ENCODE data around the gene CNST. TPM values are rescaled to one million over a fixed set of nuclear protein-coding genes. Genes with fewer than 3 reads are reported as not detected.
A peak's percentile ranks its signal among the peaks of the same experiment; 100 is the strongest.

CNST gene
- total RNA-seq, 1 donor from 2014 or later: 35.2 TPM

GRCh38 chr1:246617768-246618167, 51.5 kb downstream of the CNST start:
- no peak for DNase-seq
- Mint-ChIP-seq H3K4me1 (peaks cover 5% of the 10 kb centered on the region), H3K9me3 (no peaks in the 10 kb centered on the region), H3K36me3 (ENCODE audit: low read depth) (peaks cover 58% of the 10 kb centered on the region), H3K27ac (no peak overlapping the region), H3K27me3 (no peaks in the 10 kb centered on the region), H3K4me3 (no peak overlapping the region)
- POLR2A ChIA-PET: interaction anchor here (0.6 kb wide), 1 partner anchor 60 kb away, joined by 3 read pairs; no protein-coding TSS in a partner anchor
- no peak for TF ChIP-seq CTCF (IDR thresholded peaks at IDR 0.05)
- intact Hi-C loops (cut with micrococcal nuclease): no loop called here
- CTCF ChIA-PET: no interaction called here
- ATAC-seq (ENCODE audit: low read depth): no peak

GRCh38 chr1:246618240-246618808, 52.1 kb downstream of the CNST start:
- no peak for ATAC-seq (ENCODE audit: low read depth)
- CTCF ChIA-PET: no interaction called here
- intact Hi-C loops (cut with micrococcal nuclease): no loop called here
- Mint-ChIP-seq H3K27me3 (no peaks in the 10 kb centered on the region), H3K4me1 (no peaks in the 10 kb centered on the region), H3K36me3 (ENCODE audit: low read depth) (peaks cover 54% of the 10 kb centered on the region), H3K4me3 (no peak overlapping the region), H3K9me3 (no peaks in the 10 kb centered on the region), H3K27ac (no peak overlapping the region)
- TF ChIP-seq CTCF (IDR thresholded peaks at IDR 0.05): no peak
- no peak for DNase-seq
- POLR2A ChIA-PET: no interaction called here

- Mint-ChIP-seq H3K9me3 (no peaks in the 10 kb centered on the region), H3K4me1 (no peaks in the 10 kb centered on the region), H3K27me3 (no peaks in the 10 kb centered on the region), H3K36me3 (ENCODE audit: low read depth) (peaks cover 67% of the 10 kb centered on the region), H3K27ac (no peak overlapping the region), H3K4me3 (no peak overlapping the region)
- POLR2A ChIA-PET: no interaction called here
- CTCF ChIA-PET: no interaction called here
- DNase-seq (no peak), ATAC-seq (ENCODE audit: low read depth) (no peak)
- intact Hi-C loops (cut with micrococcal nuclease): no loop called here
- TF ChIP-seq CTCF (IDR thresholded peaks at IDR 0.05): no peak
These were observed 55.9 kb downstream of the CNST start for GRCh38 chr1:246622035-246622652.

- ChIA-PET POLR2A (no interaction called here), CTCF (interaction anchor here (0.6 kb wide), 1 partner anchor 90 kb away, joined by 3 read pairs; no protein-coding TSS in a partner anchor)
- Mint-ChIP-seq H3K27me3 (no peaks in the 10 kb centered on the region), H3K36me3 (ENCODE audit: low read depth) (peaks cover 68% of the 10 kb centered on the region), H3K9me3 (no peaks in the 10 kb centered on the region), H3K4me1 (peaks cover 7% of the 10 kb centered on the region), H3K27ac (no peak overlapping the region), H3K4me3 (no peak overlapping the region)
- DNase-seq (no peak), ATAC-seq (ENCODE audit: low read depth) (no peak)
- no peak for TF ChIP-seq CTCF (IDR thresholded peaks at IDR 0.05)
- intact Hi-C loops (cut with micrococcal nuclease): no loop called here
These were observed 57.8 kb downstream of the CNST start for GRCh38 chr1:246624091-246624490.

- DNase-seq (no peak), ATAC-seq (ENCODE audit: low read depth) (peak; percentile 34)
- Mint-ChIP-seq H3K36me3 (ENCODE audit: low read depth) (peaks cover 62% of the 10 kb centered on the region), H3K4me3 (no peak overlapping the region), H3K4me1 (peaks cover 10% of the 10 kb centered on the region), H3K27ac (no peak overlapping the region), H3K9me3 (no peaks in the 10 kb centered on the region), H3K27me3 (no peaks in the 10 kb centered on the region)
- TF ChIP-seq CTCF (IDR thresholded peaks at IDR 0.05): no peak
- ChIA-PET CTCF (no interaction called here), POLR2A (no interaction called here)
- intact Hi-C loops (cut with micrococcal nuclease): no loop called here
These were observed 62.8 kb downstream of the CNST start for GRCh38 chr1:246629030-246629429.
